ENCODE results near the gene C17orf75. TPM values are rescaled to one million over a fixed set of nuclear protein-coding genes. Genes with fewer than 3 reads are reported as not detected.

Gene C17orf75
- total and polyA plus RNA-seq, 2 experiments from 2014 or later, result 35.9 to 43.3 TPM

DNA sequence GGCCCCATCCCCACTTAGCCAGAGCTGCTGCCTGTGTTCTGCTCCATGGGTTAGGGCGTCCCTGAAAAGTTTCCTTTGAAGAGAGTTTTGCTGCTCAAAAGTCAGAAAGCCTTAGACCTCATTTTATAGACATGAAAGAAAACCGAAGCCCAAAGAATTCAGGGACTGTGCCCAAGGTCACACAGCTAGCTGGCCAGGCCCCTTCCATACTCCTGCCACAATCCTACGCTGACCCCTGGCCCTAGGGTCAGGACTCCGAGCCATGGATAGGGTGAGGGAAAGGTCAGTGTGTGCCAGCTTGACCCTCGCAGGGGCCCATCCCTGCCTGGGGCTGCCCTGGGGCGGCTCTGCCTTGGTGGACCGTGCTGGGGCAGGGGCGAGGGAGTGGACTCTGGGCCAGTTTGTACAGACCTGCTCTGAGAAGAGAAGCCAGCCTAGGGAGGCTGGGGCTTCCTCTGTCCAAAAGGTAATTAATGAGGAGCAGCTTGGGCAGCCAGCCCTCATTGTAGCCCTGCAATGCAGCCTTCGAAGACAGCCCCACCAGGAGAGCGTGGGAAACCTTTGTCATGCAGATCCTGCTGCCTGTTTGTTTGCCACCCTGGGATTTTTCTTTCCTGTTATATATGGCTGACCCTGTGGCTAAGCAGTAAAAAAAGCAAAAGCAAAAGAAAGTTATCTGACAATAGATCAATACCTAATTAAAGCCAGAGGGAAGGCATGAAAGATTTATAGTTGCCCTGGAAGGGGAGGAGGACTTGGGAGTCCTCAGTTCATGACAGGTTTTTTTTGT is 38.9 kb downstream of the C17orf75 start (continued):
- TF ChIP-seq REST (IDR thresholded peaks at IDR 0.05; ENCODE audit: unreplicated experiment) (no peak), EZH2phosphoT487 (IDR thresholded peaks at IDR 0.05; ENCODE audit: unreplicated experiment) (no peak)

DNA sequence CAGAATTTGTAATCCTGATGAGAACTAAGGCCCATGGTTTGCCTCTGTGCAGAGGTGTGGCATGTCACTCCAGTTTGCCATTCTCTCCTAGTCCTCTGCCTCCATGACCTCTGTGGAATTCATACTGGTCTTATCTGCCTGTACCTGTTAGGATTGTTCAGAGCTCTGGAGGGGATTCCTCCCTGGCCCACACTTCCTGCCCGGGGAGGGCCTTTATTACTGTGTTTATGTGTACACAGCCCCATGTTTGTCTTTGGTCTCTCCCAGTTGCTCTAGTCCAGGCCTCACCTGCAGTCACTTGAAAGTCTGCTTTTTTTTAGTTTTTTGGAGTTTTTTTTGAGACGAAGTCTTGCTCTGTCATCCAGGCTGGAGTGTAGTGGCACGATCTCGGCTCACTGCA is 39.9 kb downstream of the C17orf75 start:
- Mint-ChIP-seq H3K27ac (peak overlapping the region; percentile 53; the same call in 1 of the 2 replicates), H3K36me3 (ENCODE audit: low read depth) (no peaks in the 10 kb centered on the region; the same call in 2 of the 3 replicates), H3K9me3 (no peaks in the 10 kb centered on the region; the same call in 2 of the 3 replicates), H3K4me3 (no peak overlapping the region), H3K4me1 (peaks cover 40% of the 10 kb centered on the region), H3K27me3 (ENCODE audit: insufficient read depth, low read depth, poor library complexity) (peaks cover 16% of the 10 kb centered on the region)
- Histone ChIP-seq H3K4me1 (ENCODE audit: insufficient read depth) (peaks cover 42% of the 10 kb centered on the region), H3K9me2 (ENCODE audit: insufficient read depth) (no peaks in the 10 kb centered on the region), H2AFZ (no peak overlapping the region), H3K79me2 (replicated peaks; ENCODE audit: insufficient read depth) (no peaks in the 10 kb centered on the region), H3F3A (replicated peaks; ENCODE audit: low read depth) (peaks cover 7% of the 10 kb centered on the region; the same call in 1 of the 2 replicates), H4K20me1 (replicated peaks; ENCODE audit: insufficient read depth) (no peaks in the 10 kb centered on the region), H3K4me2 (peak overlapping the region; percentile 43; the same call in 1 of the 2 replicates), H3K27me3 (ENCODE audit: insufficient read depth) (no peaks in the 10 kb centered on the region), H3K27ac (ENCODE audit: low read depth) (0 out of 2 replicates have a peak overlapping the region, but pooled peaks have one; percentile 32), H3K4me3 (no peak overlapping the region), H3K36me3 (ENCODE audit: insufficient read depth) (no peaks in the 10 kb centered on the region)
- DNase-seq (ENCODE audit: low spot score), result no peak
- no peak for ATAC-seq
- TF ChIP-seq NANOG (IDR thresholded peaks at IDR 0.05; ENCODE audit: borderline replicate concordance) (no peak), JUNB (IDR thresholded peaks at IDR 0.05; ENCODE audit: unreplicated experiment) (no peak), CTCF (conservative IDR thresholded peaks at IDR 0.05; ENCODE audit: low read depth in 2 of 2) (no peak), EZH2phosphoT487 (IDR thresholded peaks at IDR 0.05; ENCODE audit: unreplicated experiment) (no peak), ZNF114 (CRISPR knock-in tag; IDR thresholded peaks at IDR 0.05) (no peak), ETS1 (IDR thresholded peaks at IDR 0.05) (no peak), REST (IDR thresholded peaks at IDR 0.05; ENCODE audit: unreplicated experiment) (no peak), CREB1 (CRISPR knock-in tag; IDR thresholded peaks at IDR 0.05; ENCODE audit: low read depth) (no peak), POLR2AphosphoS5 (IDR thresholded peaks at IDR 0.05; ENCODE audit: low read depth) (no peak), ZNF331 (CRISPR knock-in tag; IDR thresholded peaks at IDR 0.05; ENCODE audit: low read depth) (no peak), EZH2 (IDR thresholded peaks at IDR 0.05; ENCODE audit: low read depth, unreplicated experiment) (no peak)
